ENCODE measurements around the gene CACNA1E.

Gene CACNA1E

GRCh38 chr1:181493885-181494284 lies 10.6 kb downstream of the CACNA1E start:
- no peak for TF ChIP-seq FOXP2 (optimal IDR thresholded peaks at IDR 0.05; ENCODE audit: borderline replicate concordance, extremely low read depth, extremely low read length, insufficient read depth)
- no peak for TF ChIP-seq TAF1 (IDR thresholded peaks at IDR 0.05; ENCODE audit: borderline replicate concordance, insufficient read depth, low read length)
- TF ChIP-seq REST (IDR thresholded peaks at IDR 0.05; ENCODE audit: insufficient read depth in 1 of 2, low read depth in 2 of 2, low read length in 2 of 2): no peak
- TF ChIP-seq POLR2AphosphoS5 (IDR thresholded peaks at IDR 0.05; ENCODE audit: low read depth, low read length): no peak
- no peak for TF ChIP-seq SIN3A (IDR thresholded peaks at IDR 0.05; ENCODE audit: borderline replicate concordance, insufficient read depth, low read length)

- no peak for TF ChIP-seq SIN3A (IDR thresholded peaks at IDR 0.05; ENCODE audit: borderline replicate concordance, insufficient read depth, low read length)
- TF ChIP-seq TAF1 (IDR thresholded peaks at IDR 0.05; ENCODE audit: borderline replicate concordance, insufficient read depth, low read length): no peak
- no peak for TF ChIP-seq POLR2AphosphoS5 (IDR thresholded peaks at IDR 0.05; ENCODE audit: low read depth, low read length)
- no peak for TF ChIP-seq FOXP2 (optimal IDR thresholded peaks at IDR 0.05; ENCODE audit: borderline replicate concordance, extremely low read depth, extremely low read length, insufficient read depth)
- TF ChIP-seq REST (IDR thresholded peaks at IDR 0.05; ENCODE audit: insufficient read depth in 1 of 2, low read depth in 2 of 2, low read length in 2 of 2): no peak
These were observed 13.4 kb downstream of the CACNA1E start for GRCh38 chr1:181496759-181497158.

- TF ChIP-seq REST (IDR thresholded peaks at IDR 0.05; ENCODE audit: insufficient read depth in 1 of 2, low read depth in 2 of 2, low read length in 2 of 2): no peak
- no peak for TF ChIP-seq SIN3A (IDR thresholded peaks at IDR 0.05; ENCODE audit: borderline replicate concordance, insufficient read depth, low read length)
- TF ChIP-seq POLR2AphosphoS5 (IDR thresholded peaks at IDR 0.05; ENCODE audit: low read depth, low read length): no peak
- TF ChIP-seq TAF1 (IDR thresholded peaks at IDR 0.05; ENCODE audit: borderline replicate concordance, insufficient read depth, low read length): no peak
- TF ChIP-seq FOXP2 (optimal IDR thresholded peaks at IDR 0.05; ENCODE audit: borderline replicate concordance, extremely low read depth, extremely low read length, insufficient read depth): no peak
These were observed 14.6 kb downstream of the CACNA1E start for GRCh38 chr1:181497870-181498269.

- TF ChIP-seq REST (IDR thresholded peaks at IDR 0.05; ENCODE audit: insufficient read depth in 1 of 2, low read depth in 2 of 2, low read length in 2 of 2): no peak
- TF ChIP-seq TAF1 (IDR thresholded peaks at IDR 0.05; ENCODE audit: borderline replicate concordance, insufficient read depth, low read length): no peak
- TF ChIP-seq POLR2AphosphoS5 (IDR thresholded peaks at IDR 0.05; ENCODE audit: low read depth, low read length): no peak
These were observed 16.5 kb downstream of the CACNA1E start for GRCh38 chr1:181499825-181500224.

GRCh38 chr1:181500636-181501035 lies 17.3 kb downstream of the CACNA1E start:
- TF ChIP-seq FOXP2 (optimal IDR thresholded peaks at IDR 0.05; ENCODE audit: borderline replicate concordance, extremely low read depth, extremely low read length, insufficient read depth) (no peak), TAF1 (IDR thresholded peaks at IDR 0.05; ENCODE audit: borderline replicate concordance, insufficient read depth, low read length) (no peak)

Measured in PFSK-1 (cell line).